ENCODE results near the gene EZR.

EZR gene

DNA sequence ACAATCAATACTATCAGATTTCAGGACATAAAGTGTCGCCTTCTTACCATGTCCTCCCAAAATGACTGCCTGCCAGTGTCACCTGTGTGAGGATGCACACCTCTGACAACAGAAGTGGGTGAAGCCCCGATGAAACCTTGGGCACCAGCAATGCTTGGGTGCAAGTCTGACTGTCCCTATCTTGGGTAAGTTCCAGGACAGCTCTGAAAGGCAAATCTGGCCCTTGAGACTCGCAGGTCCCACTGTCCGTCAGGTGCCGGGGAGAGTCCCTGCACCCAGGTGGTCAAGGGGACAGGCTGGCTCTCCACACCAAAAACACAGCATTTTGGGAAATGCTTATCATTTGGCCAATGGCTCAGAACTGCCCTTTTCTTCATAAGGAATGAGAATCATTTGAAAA lies 43.3 kb downstream of the EZR start:
- DNase-seq (ENCODE audit: low read depth): no peak

DNA sequence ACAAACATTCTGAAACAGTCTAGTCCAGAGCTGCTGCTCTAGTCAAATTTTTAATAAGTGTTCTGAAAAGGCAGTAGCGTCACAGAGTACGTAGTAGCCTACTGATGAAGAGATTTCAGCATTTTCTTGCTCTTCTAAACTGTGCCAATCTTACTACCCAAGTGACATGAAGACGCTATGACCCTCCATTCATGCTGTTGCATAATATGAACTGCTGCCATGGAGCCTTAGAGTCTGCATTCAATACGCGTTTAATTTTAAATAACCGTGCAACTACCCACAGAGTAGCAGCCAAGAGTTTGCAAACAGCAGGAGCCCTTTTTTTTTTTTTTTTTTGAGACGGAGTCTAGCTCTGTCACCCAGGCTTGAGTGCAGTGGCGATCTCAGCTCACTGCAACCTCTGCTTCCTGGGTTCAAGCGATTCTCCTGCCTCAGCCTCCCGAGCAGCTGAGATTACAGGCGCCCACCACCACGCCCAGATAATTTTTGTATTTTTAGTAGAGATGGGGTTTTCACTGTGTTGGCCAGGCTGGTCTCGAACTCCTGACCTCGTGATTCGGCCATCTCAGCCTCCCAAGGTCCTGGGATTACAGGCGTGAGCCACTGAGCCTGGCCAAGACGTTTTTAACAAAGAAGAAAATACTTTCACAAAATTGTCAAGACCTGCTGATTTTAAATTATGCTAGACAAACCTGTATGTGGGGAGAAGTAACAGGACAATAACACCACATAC lies 44.3 kb downstream of the EZR start:
- DNase-seq (ENCODE audit: low read depth): no peak

DNA sequence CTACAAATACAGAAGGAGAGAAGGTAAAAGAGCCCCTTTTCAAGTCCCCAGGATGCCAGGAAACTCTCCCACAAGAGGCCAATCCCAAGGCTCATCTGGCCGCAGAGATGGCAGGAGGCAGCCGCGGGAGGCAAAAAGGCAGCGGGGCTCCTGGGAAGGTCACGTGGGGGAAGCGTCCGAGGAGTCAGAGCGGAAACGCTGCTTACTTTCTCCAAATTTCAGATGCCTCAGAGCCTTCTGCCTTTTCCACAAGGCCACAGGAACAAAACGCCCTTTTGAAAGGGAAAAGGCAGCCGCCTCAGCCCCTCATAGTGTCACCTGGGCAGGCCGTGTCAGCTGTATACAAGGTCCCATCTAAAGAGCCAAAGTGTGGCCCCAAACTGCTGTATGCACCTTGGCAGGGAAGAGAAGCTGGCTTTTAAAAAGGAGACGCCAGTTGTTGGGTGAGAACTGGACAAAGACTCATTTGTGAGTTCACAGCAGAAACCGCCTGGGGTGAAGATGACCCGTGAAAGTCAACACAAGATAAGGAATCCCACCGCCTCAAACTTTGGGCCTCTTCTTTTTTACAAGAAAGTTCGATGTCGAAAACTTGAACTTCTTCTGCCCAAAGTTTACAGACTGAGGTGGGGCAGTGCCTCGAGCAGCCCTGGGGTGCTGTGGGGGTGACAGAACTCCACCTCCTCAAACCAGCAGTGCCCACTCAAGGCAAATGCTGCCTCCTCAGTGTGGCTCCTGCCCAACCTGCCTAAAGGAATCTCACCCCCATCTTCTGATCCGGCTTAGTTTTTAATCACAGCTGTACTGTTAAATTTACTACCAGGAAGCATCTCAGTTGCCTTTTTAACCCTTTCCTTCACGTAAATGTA lies 45.4 kb downstream of the EZR start:
- DNase-seq (ENCODE audit: low read depth): no peak

DNA sequence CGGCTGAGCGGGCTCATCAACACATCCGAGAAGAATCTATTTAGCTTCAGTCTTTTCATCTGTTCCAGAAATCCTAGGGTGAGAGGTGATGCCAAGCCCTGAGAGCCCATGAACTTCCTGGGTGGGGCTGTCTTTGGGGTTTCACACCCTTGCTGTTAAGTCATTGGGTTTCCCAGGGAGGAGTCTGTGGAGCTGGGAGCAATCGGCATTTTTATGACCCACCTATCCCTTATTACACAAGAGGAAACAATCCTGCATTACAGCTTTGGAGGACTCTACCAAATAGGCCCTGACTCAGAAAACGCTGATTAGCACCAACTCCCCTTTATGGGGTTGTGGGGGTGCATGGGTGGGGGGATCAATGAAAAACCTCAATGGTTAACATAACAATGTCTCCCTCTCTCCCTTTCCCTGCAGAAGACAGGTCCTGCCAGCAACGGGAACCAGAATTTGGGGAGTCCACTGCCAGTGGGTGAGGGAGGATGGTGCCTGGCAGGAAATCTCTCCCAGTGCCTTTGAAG lies 46.3 kb downstream of the EZR start:
- DNase-seq (ENCODE audit: low read depth): no peak

DNA sequence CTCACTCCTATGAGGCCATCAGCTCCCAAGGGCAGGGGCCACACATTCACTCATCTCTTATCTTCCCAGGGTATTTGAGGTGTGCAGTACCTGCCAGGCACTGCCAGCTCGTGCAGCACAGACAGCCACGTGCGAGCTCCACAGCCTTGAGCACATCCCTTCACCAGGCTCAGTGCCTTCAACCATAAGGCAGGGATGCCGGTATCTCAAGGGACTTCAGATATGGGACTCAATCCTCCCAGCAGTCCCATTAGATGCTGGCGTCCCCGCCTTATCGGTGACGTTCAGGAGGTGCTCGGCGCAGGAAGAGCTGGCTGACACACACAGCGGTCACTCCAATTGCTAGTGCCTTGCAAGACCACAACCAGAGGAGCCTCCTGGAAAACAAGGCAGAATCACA lies 47.0 kb downstream of the EZR start:
- DNase-seq (ENCODE audit: low read depth): no peak

DNA sequence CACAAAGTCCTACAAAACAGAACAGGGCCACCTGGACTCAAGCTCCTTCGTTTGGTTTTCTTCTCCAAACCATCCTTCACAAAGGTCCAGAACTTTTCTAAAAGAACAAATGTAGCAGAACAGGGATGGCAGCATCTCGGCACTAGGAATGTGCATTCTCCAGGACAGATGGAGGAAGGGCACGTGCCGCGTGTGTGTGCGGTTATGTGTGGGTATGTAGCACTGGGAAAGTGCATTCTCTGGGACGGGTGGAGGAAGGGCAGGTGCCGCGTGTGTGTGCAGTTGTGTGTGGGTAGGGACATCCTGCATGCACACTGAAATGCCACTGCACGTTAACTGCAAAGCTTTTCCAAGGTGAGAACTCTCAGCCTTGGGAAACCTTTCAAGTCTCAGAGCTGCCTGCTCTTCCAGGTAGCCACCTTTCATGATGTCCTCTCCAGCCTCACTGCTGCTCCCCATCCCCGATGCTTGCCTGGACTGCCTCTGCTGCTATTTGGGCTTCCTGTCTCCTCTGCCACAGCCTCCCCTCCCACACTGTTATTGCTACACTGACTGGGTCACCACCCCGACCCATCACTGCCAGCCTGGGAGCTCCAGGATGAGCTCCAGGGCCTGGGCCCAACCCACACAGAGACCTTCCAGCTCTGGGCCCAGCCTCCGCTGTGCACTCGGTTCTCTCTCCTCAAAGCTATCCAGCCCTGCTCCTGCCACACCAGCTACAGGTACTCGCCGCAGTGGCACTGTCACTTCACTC lies 47.6 kb downstream of the EZR start:
- DNase-seq (ENCODE audit: low read depth): no peak

DNA sequence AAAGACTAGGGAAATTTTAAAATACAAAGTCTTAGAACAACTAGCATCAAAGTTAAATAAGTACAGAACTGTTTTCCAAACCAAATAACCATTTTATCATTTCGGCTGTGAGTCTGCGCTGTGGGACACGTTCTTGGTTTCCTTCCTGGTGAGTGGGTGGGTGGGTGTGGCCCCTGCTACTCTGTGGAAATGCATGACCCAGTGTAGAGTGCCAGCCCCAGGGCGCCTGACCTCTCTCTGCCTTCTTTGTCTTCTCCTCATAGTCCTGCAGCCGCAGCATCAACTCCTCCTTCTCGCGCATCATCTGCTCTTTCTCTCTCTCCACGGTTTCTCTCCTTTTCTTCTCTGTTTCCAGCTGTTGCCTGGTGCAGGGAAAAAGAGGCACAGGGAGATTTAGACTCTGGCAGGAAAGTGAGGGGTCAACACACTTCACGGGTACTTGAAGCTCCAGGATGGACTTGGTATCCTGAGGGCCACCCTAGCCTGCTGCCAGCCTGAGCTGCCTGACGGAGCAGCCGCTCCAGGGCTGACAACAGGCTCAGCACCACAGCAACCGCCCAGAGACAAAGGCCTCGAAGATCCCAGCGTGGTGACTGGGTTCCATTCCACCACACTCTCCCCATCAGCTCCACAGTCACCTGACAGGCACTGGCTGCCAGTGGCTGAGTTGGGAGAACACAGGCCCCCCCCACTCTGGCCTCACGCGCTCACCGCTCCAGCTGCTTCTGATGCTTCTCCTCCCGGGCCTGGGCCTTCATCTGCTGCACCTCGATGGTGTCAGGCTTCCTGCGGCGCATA lies 48.4 kb downstream of the EZR start:
- no peak for DNase-seq (ENCODE audit: low read depth)

DNA sequence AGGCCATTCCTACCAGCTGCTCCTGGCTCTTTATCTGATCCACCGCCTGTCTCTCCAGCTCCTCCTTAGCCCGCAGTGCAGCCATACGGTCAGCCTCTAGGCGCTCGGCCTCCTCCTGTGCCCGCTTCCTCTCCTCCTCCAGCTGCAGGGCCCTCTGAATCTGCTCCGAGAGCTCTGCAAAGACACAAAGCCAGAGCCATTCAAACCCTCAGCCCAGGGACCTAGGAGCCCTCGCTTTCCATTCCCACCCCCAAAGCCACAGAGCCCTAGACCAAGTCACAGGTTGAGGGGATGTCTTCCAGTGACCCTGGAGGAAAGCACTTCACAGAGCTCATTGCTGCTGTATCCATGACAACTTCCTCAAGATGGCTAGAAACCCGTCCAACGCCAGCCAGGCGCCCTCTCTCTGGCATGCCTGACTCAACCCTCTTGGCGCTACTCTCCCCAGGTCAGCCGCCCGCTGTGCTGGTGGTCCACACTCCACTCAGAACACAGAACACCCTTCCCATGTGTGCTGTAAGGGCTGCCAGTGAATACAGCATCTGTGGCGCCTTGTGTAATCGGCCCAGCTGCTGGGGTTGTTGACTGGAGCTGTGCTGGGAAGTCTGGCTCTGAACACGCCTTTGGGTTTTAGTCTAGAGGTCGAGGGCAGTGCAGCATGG lies 49.3 kb downstream of the EZR start:
- no peak for DNase-seq (ENCODE audit: low read depth)

DNA sequence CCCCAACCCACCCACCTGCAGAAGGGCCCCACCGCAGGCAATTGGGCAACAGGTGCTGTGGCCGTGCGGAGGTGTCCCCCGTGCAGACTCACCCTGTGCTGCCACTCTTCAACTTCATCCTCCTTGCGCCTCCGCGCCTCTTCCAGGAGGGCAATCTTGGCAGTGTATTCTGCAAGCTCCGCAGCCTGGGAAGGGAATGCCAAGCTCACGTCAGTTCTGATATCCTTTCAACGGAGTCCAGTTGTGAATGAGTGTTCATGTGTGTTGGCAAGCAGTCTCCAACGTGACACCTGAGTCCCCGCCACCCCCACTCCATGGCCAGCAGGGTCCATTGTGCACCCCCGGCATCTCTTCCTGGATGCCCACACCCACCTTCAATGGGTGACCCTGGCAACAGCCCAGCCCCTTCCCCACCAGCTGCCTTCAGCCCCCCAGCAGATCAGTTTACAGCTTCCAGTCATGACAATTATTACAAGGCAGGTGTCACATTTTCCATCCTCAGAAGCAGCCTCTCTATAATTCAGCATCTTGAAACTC lies 49.9 kb downstream of the EZR start:
- no peak for DNase-seq (ENCODE audit: low read depth)

DNA sequence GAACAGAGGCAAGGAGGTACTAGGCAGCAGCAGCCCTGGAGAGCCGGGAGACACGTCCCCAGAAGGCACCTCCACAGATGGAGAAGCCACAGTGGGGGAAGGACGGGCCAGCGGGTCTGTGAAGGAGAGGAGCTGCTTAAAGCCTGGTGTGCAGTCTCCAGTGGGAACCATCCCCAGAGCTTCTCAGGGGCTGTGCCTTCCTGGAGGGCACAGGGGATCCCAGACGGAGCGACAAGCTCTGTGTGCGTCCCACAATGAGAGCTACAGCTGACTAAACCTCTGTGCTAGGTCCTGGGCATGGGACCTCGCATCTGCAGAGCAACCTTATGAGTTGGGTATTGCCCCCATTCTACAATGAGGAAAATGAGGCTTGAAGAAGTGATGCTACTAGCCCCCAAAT lies 50.7 kb downstream of the EZR start:
- DNase-seq (ENCODE audit: low read depth): no peak

DNA sequence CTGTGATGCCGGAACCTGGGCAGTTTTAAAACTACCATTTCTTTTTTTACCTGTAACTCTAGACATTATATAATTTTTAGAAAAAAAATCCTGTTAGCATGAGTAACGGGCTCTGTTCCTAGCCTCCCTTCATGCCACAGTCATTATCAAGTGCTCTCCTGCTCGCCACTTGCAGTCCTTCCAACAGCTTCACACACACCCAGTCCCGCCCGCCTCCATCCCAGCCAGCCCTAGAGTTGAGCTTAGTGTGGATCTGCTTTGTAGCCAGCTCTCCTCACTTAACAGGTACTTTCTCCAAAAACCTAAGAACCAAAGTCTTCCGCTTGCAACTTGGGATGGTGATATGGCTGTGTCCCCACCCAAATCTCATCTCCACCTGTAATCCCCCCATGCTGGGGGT lies 51.5 kb downstream of the EZR start:
- no peak for DNase-seq (ENCODE audit: low read depth)

DNA sequence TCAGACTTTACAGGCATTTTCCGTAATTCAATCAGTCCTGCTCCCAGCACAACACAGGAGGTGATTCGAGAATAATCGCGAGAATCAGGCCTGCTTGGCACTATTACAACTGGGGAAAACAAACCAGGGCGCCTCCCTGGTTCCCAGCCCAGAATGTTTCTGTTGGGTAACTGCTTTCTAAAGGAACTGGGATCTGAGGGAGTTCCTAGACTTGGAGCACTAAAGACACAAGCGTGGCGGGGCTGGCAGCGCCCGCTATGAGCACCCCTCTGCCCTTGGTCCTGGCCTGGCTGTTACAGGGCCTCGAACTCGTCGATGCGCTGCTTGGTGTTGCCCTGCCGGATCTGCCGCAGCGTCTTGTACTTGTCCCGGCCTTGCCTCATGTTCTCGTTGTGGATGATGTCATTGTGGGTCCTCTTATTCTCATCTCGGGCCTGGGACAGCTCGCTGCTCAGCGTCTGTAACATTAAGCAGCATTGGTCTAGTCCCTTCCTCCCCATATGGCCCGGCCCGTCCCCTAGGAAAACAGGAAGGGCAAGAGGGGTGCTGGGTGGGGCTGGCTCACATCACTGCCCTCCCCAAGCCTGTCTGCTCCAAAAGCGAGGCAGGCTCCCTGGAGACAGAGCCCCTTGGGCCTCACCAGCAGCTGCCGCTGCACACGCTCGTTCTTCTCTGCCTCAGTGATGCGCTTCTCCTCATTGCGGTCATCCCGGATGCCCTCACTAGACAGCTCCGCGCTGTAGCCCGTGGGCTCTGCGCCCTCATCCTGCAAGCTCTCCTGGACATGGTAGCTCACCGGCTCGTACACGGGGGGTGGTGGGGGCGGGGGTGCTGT lies 52.3 kb downstream of the EZR start:
- no peak for DNase-seq (ENCODE audit: low read depth)

DNA sequence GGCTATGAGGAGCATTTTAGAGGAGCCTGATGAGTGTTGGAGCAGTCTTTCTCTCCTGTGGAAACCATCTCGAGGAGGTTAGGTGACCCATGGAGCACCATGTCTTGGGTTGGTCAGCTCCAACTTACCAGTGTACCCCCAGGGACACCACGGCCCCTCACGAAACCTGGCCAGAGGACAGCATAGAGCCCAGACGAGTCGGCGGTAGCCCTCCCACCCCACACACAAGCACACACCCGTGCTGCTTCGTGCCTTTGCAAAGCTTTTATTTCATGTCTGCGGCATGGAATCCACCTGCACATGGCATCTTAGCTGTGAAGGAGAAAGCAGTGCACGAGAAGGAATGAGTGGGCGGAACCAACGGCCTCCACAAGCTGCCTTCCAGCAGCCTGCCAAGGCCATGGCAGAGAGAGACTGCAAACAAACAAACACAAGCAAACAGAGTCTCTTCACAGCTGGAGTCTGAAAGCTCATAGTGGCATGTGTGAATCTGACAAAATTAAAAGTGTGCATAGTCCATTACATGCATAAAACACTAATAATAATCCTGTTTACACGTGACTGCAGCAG lies 53.6 kb downstream of the EZR start:
- no peak for DNase-seq (ENCODE audit: low read depth)

DNA sequence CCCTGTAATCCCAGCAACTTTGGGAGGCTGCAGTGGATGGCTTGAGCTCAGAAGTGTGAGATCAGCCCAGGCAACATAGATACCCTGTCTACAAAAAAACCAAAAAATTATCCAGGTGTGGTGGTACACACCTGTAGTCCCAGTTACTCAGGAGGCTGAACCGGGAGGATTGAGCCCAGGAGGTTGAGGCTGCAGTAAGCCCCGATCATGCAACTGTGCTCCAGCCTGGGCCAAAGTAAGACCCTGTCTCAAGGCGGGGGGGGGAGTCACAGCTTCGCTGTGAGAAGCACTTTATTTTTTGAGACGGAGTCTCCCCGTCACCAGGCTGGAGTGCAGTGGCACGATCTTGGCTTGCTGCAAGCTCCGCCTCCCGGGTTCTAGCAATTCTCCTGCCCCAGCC lies 54.2 kb downstream of the EZR start:
- no peak for DNase-seq (ENCODE audit: low read depth)

DNA sequence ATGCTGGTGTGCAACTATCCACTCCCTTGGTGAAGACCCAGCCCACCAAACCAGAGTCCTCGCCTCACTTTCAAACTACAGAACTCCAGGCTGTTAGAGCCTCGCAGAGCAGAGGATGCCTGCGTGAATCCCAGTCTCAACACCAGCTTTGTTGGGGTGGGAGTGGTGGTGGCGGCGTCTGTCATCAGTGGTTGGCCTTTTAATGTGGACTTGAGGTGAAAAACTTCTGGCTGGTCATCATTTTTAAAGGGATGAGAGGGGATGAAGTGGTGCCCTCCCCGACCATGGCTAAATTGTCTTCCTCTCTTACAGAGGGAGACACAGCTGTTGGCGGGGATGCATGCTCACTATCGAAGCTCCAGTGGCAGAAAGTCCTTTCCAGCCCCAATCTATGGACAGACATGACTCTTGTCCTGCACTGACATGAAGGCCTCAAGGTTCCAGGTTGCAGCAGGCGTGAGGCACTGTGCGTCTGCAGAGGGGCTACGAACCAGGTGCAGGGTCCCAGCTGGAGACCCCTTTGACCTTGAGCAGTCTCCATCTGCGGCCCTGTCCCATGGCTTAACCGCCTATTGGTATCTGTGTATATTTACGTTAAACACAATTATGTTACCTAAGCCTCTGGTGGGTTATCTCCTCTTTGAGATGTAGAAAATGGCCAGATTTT lies 54.9 kb downstream of the EZR start:
- DNase-seq (ENCODE audit: low read depth): no peak

DNA sequence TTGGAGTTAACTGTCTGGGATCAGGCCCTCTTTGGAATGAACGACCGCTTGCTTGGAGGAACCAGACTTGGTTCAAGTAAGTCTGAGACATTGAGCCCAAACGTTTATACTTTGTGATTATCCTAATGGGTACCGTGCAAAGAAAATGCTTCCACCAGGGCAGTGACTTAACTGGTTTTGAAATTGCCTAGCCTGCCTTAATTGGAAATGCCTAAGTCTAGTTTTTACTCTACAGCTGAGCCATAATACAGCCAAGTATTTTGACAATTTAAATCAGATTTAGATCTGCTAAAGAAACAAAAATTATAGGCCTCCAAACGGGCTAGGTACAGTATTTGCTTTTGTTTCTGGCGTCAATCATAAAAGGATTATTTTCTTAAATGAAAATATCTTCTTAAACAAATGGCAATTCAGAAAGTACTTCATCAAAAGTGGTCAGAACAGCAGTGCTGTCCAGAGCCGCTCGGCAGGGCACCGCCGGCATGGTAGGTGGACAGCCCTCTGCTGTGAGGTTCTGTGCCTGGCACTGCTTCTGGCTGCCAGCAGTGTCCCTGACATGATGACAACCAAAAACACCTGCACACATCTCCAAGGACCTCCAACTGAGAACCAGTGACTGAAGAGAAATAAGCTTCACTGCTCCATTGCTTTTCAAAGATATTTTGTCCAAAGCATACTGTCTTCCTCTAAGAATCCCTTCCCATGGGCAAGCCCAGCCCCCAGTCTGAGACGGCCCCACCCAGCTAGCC lies 55.6 kb downstream of the EZR start:
- no peak for DNase-seq (ENCODE audit: low read depth)

DNA sequence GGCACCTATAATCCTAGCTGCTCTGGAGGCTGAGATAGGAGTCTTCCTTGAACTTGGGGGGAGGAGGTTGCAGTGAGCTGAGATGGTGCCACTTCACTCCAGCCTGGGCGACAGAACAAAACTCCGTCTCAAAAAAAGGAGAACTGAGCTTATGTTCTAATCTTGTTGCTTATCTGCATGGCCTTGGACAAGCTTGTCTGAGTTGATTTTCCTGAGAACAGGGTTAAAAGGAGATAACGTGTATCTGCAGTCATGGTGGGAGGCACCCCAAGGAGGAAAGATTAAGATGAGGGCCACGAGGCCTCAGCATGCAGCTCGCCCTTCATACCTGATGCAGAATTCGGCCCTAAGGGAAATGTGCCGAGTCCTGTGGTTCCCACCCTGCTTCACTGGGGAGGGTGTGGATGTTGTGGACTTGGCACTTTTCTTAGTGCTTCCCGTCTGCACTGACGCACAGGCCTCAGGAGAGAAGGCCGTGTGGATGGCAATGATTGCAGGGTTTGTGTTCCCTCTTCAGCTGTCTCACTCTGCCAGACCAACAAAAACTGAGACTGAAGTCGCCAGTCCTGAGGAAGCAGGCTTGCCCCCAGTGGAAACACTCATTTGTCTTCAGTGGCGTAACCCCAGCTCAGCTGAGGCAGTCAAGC lies 56.3 kb downstream of the EZR start:
- no peak for DNase-seq (ENCODE audit: low read depth)

DNA sequence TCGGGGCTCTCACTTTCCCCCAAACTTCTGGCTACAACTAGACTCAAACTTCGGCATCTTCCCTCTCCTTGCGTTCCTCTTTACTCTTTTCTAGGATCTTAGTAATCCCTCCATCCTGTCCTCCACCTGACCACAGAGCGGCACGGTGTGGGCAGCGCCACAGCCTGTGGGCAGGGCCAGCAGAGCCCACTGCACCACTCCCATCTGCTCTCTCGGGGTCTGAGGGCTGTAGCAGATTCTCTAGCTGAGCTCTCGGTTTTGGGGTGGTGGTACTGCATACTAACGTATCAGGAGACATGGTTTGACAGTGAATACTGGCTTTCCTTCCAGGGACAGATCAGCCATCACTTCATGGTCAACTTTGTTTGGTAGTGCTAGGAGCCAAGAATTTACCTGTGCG lies 57.4 kb downstream of the EZR start:
- DNase-seq (ENCODE audit: low read depth): no peak
